ENCODE measurements around the gene PLD4.

Gene PLD4

DNA sequence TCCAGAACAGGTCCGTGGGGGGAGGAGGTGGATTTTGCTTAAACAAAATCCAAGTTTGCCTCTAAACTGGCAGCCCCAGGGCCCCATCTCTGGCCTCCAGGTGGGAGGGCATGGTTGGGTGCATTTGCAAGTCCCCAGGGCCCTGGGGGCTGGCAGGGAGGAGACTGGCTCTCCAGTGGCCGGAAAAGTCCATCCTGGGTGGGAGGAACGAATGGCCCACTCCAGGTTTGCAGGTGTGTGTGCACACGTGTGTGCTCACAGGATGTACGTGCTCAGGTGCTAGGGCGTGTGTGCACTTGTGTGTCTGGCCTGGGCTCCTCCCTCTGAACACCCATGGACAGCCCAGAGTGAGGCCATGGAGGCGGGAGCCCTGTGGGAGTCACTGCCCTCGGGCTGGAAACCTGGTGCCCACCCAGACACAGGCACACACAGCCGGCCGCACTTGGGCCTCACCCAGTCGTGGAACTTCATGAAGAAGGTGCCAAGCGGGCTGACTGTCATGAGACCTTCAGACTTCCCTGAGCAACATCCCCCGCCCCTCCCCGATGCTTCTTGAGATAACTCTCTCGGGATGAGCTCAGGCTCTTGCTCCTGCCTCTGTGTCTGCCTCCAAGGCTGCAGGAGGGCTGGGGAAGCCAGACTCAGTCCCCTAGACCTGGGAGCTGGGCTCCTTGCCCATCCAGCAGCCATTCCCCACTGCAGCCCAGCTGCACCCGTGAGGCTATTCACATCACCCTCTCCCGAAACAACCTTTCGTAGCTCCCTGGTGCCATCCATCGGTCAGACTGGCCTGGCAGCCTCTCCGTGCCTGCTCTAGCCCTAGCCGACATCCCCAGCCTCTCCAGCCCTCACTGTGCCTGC, 44.1 kb downstream of the PLD4 start:
- Mint-ChIP-seq H3K4me1 (peaks cover 7% of the 10 kb centered on the region), H3K27ac (peak overlapping the region; percentile 23 to 87 (median 80)), H3K27me3 (ENCODE audit: low read depth) (peaks cover 6% of the 10 kb centered on the region), H3K9me3 (no peaks in the 10 kb centered on the region), H3K4me3 (peak overlapping the region; percentile 58 to 74 (median 68)), H3K36me3 (ENCODE audit: low read depth) (no peaks in the 10 kb centered on the region)
- TF ChIP-seq, protein P1, sequence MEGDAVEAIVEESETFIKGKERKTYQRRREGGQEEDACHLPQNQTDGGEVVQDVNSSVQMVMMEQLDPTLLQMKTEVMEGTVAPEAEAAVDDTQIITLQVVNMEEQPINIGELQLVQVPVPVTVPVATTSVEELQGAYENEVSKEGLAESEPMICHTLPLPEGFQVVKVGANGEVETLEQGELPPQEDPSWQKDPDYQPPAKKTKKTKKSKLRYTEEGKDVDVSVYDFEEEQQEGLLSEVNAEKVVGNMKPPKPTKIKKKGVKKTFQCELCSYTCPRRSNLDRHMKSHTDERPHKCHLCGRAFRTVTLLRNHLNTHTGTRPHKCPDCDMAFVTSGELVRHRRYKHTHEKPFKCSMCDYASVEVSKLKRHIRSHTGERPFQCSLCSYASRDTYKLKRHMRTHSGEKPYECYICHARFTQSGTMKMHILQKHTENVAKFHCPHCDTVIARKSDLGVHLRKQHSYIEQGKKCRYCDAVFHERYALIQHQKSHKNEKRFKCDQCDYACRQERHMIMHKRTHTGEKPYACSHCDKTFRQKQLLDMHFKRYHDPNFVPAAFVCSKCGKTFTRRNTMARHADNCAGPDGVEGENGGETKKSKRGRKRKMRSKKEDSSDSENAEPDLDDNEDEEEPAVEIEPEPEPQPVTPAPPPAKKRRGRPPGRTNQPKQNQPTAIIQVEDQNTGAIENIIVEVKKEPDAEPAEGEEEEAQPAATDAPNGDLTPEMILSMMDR (IDR thresholded peaks at IDR 0.05; ENCODE audit: unreplicated experiment in 3 of 3), result no peak

DNA sequence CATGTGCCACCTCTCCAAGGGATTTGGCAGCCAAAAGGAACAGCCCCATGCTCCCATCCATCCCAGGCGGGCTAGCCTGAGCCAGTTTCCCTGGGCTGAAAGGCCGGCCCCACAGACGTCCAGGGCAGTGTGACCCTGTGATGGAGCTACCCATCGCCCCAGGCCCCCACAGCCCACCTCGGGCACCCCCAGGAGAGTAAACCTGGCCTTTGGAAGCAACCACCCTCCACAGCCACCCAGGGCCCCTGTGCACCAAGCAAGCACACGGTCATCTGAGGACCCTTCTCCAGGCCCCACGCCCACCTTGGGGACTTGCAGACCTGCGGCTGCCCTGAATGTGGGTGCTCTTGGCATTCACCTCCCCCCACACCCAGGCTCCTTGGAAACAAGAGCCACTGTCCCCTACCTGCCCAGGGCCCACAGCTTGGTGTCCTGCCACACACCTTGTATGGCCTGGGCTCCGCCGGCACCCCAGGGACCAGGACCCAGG, 45.1 kb downstream of the PLD4 start:
- Mint-ChIP-seq H3K27me3 (ENCODE audit: low read depth) (peaks cover 11% of the 10 kb centered on the region), H3K4me3 (no peak overlapping the region), H3K36me3 (ENCODE audit: low read depth) (no peaks in the 10 kb centered on the region), H3K9me3 (no peaks in the 10 kb centered on the region), H3K4me1 (peaks cover 13% of the 10 kb centered on the region), H3K27ac (no peak overlapping the region)
- TF ChIP-seq, protein P1 (IDR thresholded peaks at IDR 0.05; ENCODE audit: unreplicated experiment in 3 of 3), result no peak

DNA sequence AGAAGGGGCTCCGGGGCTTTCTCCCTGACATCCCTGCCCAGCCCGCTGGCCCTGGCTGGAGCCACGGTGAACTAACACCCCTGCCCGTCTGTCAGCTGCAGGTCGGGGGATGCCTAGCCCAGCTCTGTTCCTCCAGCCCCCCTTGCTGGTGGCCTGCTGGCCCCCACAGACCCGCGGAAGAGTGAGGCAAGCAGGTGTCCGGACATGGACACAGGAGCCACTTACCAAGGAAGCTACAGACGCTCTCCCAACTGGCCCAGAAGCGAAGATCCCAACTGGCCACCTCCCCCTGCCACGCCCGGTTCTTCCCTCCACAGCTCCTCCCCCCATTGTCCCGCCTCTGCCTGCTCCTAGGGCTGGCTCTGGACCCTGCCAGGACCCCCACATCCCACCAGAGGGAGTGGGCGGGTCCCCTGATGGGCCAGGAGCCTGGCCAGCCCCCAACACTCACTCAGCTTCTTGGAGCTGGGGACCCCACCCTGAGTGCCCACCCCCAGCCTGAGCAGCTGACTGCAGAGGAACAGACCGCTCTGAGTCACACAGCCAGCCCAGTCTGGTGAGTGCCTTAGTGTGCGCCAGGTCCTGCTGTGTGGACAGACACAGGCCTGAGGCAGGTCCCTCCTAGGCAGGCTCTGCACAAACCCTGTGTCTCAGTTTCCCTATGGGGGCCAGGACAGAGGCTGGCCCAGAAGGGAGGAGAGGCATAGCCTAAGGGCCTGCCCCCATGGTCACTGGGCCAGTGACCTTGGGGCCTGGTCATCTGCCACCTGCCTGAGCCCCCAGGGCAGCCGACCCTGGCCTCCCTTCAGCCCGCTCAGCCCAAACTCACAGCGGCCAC, 45.8 kb downstream of the PLD4 start:
- Mint-ChIP-seq H3K27me3 (ENCODE audit: low read depth) (peaks cover 11% of the 10 kb centered on the region), H3K36me3 (ENCODE audit: low read depth) (no peaks in the 10 kb centered on the region), H3K4me3 (no peak overlapping the region), H3K27ac (no peak overlapping the region), H3K9me3 (no peaks in the 10 kb centered on the region), H3K4me1 (peaks cover 13% of the 10 kb centered on the region)
- TF ChIP-seq, protein P1 (IDR thresholded peaks at IDR 0.05; ENCODE audit: unreplicated experiment in 3 of 3), result no peak

DNA sequence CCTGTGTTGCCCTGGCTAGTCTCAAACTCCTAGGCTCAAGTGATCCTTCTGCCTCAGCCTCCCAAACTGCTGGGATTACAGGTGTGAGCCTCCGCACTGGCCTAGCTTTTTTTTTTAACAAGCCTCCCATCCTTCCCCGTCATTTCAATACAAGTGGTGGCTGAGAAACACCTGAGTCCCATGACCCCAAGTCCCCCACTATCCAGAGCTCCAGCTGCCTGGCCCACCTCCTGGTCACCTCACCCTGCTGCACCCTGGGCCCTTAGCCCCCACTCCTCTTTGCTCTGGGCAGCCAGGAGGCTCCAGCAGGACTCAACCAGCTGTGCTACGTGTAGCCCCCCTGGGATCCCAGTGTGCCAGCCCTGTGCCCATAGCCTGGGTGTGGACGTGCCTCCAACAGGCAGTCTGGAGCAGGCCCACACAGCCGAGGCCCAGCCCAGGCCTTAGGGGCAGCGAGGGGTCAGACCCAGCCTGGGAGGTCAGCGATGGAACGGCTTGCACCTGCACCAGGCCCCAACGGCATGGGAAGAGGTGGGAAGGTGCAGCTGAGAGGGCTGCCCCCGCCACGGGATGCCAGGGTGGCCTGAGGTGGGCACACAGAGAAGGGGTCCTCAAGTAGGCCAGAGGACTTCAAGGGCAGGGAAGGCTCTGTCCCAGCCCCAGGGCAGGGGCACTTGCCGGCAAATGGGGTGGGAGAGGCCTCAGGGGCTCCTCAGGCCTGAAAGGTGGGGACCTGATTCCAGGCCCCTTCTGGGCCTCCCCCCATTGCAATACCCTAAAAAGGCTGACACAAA, 47.0 kb downstream of the PLD4 start:
- peak overlapping the region in 2 of 3 experiments; percentile 23 to 44 for H3K27ac Mint-ChIP-seq
- H3K4me1 Mint-ChIP-seq, result peaks cover 25% of the 10 kb centered on the region
- TF ChIP-seq, protein P1 (IDR thresholded peaks at IDR 0.05; ENCODE audit: unreplicated experiment in 3 of 3), result no peak
- H3K9me3 Mint-ChIP-seq, result no peaks in the 10 kb centered on the region
- peaks cover 22% of the 10 kb centered on the region for H3K27me3 Mint-ChIP-seq (ENCODE audit: low read depth)
- no peaks in the 10 kb centered on the region for H3K36me3 Mint-ChIP-seq (ENCODE audit: low read depth)
- H3K4me3 Mint-ChIP-seq, result no peak overlapping the region

DNA sequence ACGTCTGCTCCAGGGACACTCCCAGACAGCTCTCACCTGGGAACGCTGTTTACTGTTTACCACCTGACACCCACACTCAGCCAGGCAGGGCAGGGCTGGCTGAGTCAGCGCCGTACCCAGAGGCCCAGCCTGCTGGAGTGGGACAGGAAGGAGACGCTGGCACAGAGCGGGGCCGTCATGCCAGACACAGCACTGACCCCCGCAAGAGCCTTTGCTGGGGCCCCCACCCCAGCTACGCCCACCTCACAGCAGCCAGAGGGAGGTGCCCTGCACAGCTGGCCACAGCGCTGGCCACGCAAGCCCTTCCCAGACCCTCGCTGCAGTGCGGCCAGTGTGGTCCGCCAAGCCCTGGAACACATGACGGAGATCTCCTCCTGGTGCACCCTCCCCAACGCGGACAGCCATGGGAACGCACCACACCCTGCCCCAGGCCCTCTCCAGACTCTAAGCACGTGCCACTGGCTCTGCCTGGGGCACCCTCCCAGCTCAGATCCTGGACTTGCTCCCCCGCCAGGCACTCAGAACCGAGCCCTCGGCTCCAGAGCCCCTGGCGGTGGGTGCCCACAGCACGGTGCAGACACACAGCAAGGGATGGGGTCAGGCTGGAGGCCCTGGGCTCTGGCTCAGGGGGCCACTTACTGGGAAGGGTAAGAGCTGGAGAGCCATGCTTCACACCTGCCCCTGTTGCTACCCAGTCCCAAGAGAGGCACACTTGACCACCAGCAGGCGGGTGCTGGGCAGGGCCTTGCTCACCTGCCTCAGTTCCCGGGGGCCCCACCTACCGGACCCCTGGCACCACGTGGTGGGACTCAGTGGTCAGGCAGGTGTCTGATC, 47.8 kb downstream of the PLD4 start:
- H3K9me3 Mint-ChIP-seq, result no peaks in the 10 kb centered on the region
- H3K27me3 Mint-ChIP-seq (ENCODE audit: low read depth), result peaks cover 27% of the 10 kb centered on the region
- TF ChIP-seq, protein P1 (IDR thresholded peaks at IDR 0.05; ENCODE audit: unreplicated experiment in 3 of 3), result no peak
- H3K36me3 Mint-ChIP-seq (ENCODE audit: low read depth), result no peaks in the 10 kb centered on the region
- H3K4me3 Mint-ChIP-seq, result no peak overlapping the region
- H3K4me1 Mint-ChIP-seq, result peaks cover 25% of the 10 kb centered on the region
- peak overlapping the region in 1 of 3 experiments; percentile 23 for H3K27ac Mint-ChIP-seq
